Inferior parietal cortex (tissue), 1 donor: ENCODE measurements around the gene BBOF1.
A peak's percentile ranks its signal among the peaks of the same experiment; 100 is the strongest.

Experiments
- DNase-seq: peaks from one replicate; pipeline ENCODE4 v3.0.0-alpha.2; 2016; ENCODE audit errors: extremely low spot score

BBOF1 gene

DNA sequence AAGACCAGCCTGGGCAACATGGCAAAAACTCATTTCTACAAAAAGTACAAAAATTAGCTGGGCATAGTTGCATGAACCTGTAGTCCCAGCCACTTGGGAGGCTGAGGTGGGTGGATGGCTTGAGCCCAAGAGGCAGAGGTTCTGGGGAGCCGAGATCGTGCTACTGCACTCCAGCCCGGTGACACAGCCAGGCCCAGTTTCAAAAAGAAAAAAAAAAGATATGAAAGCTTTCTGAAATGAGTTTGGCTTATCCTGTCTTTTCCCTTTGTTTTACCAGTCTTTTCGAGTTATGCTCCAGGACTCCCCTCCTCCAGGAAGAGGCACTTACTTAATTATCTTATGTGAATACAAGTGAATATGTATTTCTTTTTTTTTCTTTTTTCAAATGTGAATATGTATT, 3.2 kb downstream of the BBOF1 start:
- no peak for DNase-seq

DNA sequence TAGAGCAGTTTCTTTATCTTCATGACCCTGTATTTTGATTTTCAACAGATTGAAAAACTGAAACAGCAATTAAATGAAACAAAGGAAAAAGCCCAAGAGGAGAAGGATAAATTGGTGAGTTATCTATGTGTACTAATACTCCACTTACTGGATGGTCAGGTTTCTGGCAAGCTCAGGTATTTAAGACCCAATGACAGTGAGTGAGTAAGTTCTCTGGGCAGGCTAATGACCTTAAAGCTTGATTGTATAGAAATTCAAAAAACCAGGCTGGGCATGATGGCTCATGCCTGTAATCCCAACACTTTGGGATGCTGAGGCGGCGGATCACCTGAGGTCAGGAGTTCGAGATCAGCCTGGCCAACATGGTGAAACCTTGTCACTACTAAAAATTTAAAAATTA, 10.0 kb downstream of the BBOF1 start:
- no peak for DNase-seq

DNA sequence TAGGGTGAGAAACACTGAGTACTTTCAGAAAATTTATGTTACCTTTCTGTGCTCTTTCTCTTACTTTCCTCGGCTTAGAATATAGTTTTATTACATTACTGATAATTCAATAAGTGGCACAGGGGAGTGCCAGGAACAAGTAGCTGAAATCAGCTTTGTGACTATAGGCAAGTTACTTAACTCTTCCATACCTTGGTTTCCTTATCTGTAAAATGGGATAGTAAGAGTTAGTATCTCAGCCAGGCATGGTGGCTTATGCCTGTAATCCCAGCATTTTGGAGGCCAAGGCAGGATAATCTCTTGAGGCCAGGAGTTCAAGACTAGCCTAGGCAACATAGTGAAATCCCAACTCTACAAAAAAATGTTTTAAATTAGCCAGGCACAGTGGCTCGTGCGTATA, 15.4 kb downstream of the BBOF1 start:
- DNase-seq = no peak

DNA sequence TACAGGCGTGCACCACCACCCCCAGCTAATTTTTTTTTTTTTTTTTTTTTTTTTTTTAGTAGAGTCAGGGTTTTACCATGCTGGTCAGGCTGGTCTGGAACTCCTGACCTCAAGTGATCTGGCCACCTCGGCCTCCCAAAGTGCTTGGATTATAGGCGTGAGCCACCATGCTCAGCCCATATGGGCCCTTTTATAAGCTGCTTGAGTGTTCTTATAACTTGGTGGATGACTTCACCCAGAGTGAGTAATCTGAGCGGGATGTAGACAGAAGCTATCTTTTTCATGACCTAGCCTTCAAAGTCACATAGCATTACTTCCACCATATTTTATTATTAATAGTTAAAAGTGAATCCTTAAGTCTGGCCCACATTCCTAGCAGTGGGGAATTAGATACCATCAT, 16.4 kb downstream of the BBOF1 start:
- DNase-seq = no peak

DNA sequence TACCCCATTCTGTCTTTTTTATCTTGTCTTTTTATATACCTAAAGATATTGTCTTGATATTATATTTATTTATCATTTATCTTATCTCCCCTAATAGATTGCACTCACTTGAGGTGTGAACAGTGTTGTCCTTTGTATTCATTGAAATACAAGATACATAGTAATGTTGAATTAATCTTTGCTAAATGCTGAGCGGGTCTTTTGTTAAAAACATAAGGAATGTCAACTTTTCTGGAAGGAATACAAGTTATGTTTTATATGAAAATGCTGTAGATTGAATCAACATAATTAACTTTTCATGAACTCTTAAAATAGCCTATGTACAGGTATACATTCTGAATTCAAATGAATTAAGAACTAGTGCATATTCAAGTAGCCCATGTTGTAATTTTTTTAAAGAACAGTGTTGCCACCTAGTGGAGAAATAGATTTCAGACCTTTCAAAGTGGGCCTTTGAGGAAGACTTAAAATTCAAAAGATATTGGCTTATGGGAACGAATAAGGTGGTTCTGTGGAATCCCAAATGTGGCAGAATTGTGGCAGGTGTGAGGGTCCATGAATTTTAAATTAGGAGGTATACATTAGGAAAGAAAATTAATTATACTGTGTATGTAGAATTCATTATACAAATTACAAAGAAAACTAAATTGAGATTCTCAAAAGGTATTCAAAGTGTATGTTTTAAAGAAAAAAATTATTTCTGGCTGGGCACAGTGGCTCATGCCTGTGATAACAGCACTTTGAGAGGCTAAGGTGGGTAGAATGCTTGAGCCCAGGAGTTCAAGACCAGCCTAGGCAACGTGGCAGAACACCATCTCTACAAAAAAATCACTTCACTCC, 19.1 kb downstream of the BBOF1 start:
- DNase-seq = peak; percentile 82

DNA sequence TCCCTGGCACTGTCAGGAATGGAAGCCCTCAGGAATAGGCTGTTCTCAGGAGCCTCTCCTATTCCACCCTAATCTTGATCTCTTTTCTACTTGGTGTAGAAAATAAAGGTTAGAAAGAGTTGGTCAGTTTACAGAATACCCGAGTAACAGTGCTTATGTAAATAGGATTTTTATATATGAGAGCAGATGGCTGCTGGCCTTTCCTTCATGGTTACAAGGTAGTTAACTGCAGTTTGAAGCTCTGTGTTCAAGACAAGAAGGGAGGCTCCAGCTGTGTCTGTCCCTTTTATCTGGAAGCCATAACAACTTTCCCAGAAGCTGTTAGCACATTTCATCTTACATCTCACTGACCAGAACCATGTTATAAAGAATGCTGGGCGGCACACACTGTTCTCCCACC, 23.1 kb downstream of the BBOF1 start:
- DNase-seq = no peak

DNA sequence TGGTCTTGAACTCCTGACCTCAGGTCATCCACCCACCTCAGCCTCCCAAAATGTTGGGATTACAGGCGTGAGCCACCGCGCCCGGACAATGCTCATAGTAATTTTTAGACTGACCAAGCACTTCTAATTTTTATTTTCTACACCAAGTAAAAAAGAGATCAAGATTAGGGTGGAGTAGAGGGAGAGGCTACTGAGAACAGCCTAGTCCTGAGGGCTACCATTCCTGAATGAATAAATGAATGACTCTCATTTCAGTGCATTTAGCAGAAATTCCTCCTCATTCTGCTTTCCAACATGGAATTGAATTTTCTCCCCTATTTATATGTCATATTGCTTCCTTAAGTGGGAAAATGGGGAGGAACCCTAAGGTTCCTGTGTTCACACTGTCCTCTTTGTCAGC, 26.4 kb downstream of the BBOF1 start:
- no peak for DNase-seq

DNA sequence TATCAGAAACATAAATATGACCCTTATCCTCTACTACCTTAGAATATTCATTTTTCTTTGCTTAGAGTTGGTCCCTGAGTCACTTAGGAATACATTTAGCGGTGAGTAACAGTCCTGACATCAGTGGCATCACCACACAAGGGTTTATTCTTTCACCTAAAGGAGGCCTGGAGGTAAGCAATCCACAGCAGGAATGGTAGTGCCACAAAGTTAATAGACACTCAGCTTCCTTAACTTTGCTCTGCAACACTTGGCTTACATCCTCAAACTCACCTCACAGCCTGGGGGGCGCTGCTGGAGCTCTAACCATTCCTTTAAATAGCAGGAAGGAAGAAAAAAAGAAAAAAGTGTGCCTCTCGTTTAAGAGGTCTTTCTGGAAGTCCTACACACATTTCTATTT, 29.1 kb downstream of the BBOF1 start:
- DNase-seq = no peak

DNA sequence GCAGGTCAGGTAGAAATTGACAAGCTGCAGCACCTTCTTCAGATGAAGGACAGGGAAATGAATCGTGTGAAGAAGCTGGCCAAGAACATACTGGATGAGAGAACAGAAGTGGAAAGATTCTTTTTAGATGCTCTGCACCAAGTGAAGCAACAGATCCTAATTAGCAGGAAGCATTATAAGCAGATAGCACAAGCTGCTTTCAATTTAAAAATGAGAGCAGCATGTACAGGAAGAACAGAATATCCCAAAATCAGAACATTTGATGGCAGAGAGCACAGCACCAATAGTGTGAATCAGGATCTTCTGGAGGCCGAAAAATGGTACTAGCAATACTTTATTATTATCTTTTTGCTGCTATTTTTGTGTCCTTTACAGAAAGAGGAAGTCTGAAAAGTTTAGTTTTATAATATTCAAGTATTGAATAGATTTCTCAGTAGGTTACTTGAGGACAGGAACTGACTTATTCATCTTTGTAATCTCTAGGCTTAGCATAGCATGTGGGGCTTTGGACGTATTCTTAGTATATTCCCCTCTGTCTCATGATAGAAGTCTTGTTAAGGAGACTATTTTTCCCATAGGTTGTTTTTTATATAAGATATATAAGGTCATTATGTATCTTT, 30.8 kb downstream of the BBOF1 start:
- DNase-seq = peak; percentile 22

DNA sequence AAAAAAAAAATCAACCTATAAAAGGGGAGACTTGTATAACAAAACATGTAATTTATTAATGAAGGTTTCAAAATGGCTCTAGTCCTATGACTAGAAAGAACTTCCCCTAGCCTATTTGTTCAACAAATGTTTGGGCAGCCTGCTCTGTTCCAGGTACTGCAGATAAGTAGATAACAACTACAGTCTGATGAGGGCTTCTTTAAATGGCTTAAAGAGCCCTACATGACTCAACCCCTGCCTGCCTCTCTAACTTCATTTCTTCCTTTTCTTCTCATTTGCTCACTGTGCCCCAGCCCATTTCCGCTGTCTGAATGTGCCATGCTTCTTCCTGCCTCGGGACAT, 43.6 kb downstream of the BBOF1 start:
- no peak for DNase-seq

DNA sequence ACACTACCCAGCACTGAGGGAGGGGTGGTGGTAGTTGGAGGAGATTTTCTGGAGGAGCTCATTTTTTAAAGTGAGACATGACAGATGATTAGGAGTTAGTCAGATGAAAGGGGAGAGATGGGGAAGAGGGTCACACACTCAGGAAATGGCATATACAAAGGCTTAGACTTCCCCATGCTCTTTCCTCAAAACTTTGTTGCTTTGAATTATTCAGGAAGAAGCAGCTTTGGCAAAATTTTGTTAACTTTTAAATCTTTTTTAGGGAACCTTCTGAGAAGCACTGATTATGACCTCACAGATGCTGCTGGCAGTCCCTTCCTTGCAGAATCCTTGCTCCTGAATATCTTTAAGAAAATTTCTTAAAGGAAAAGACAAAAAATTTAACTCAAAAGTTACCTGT, 45.3 kb downstream of the BBOF1 start:
- no peak for DNase-seq

DNA sequence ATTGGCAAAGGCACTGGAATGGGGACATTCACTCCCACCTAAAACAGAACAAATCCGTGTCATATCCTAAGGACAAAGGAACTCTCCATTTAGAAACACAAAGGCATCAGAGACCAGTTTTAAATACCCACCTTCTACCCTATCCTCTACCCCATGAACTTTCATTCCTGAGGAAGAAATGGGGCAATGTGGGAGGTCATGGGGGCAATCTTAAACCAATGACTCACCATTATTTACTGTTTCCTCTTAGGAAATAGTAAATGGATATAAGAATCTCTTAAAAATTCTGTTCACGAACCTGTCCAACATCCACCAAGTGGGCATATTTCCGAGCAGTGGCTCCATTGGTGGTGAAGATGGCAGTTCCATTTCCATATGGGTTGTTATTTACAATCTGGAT, 45.7 kb downstream of the BBOF1 start:
- DNase-seq = no peak

DNA sequence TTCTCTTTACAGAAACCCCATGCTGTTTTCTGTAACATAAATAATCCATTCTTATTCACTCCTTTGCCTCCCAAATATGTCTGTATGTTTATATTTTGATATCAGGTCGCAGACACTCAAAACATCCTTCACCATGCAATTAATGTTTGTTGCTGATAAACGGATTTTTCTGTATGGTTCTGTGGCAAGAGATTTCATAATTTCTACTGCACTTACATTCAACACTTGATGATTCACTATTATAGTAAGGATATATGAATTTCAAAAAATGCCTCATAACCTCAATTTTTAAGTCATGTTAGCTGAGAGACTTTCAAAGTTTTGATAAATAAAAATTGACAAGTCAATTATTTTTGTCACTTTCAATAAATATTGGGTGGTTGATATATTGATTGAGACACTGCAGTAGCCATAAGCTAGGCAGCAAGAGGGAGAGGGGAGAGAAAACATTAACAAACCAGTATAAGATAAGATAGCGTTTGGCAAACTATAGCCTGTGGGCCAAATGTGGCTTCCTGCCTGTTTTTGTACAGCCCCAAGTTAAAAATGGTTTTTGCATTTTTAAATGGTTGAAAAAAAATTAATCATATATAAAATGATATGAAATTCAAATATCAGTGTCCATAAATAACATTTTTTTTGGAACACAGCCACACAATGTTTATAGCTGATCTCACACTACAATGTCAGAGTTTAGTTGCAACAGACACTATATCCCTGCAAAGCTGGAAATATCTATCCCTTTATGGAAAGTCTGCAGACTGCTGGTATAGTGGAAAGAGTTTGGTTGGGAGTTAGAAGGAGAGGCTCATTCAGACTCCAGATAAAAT, 46.8 kb downstream of the BBOF1 start:
- DNase-seq = no peak

DNA sequence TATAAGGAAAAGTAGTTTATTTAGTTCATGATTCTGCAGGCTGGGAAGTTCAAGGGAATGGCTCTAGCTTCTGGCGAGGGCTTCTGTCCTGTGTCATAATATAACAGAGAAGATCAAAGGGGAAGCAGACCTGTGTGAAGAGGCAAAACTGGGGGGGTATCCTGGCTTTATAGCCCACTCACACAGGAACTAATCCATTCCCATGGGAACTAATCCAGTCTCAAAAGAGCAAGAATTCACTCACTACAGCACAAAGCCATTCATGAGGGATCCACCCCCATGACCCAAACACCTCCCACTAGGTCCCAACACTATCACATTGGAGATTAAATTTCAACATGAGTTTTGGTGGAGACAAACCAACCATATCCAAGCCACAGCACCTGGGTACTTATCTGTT, 58.3 kb downstream of the BBOF1 start:
- DNase-seq = no peak

DNA sequence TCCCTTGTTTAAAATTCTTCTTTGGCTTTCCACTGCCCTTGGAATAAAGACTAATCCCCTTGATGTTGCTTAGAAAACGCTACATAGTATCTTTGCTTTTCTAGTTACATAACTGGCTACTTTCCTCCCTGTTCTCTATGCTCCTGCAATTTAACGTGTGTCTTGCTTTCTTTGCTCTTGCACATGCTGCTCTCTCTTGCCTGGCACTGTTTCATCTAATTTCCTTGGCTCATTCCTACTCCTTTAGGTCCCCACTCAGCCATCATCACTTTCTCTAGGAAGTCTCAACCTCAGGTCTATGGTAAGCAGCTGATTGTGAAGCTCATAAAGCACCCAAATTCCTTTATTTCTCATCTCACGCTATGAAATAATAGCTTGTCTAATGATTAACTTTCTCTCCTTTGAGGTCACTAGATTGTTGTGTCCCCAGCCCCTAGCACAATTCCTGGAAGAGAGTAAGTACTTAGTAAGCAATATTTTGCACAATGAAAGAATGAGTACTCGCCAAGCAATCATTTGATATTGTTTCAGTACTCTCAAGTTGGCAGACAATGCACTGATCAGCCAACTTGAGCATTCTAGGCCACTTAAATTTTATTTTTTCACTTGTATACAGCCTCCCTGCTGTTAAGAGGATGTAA, 61.8 kb downstream of the BBOF1 start:
- no peak for DNase-seq

DNA sequence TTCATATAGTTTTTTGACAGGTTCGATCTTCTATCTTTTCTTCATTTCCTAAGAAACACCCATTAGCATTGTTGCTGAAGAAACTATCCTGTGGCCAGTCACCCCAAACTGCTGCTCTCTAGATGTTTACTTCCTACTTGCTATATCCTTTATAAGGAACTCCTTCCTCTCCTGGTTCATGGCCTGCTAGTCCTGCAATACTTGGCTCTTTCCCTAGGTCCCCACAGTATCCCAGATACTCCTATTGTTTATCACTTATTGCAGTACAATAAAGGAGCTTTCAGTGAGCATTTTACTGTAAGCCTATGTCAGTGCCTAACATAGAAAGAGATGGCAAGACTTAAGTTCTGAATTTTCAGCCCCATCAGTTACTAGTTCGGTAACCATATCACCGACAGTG, 62.3 kb downstream of the BBOF1 start:
- no peak for DNase-seq

DNA sequence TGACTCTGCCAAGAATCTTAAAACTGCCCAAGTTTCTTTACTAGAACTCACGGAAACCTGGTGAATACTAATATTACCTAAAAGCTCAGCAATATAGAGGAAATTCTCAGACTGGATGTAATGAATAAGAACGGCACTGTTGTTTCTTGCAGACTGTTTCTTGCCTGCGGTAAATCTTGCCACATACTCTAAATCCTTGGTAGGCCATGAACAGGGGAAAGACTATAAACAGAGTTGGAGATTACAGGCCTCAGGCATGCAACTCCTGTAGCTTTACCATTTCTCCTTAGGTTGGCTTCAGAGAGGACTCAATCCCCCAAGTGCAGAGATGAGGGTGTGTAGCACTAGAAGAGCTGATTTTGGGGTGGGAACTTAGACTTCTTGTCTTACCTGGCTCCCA, 64.0 kb downstream of the BBOF1 start:
- DNase-seq = no peak

DNA sequence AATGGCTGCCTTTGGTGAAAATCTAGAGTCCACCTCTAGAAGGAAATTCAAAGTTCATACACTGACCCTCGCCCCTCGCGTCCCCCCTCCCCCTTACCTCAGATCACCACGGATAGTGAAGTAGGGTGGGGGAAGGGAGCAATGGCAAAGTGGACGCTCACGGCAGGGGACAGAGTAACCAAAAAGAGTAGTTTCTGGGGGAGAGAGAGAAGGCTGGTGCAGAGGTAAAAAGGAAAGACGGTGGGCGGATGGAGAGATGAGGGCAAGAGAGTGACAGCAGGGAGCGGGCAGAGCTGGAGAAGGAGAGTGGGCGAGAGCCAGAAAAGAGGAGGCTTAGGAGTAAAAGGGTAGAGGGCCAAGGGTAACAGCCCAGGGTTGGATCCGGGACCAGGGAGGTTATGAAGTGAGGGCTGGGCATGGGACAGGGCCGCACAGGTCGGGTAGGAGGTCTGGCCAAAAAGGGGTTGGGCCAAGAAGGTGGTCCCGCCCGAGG, 64.7 kb downstream of the BBOF1 start:
- no peak for DNase-seq

DNA sequence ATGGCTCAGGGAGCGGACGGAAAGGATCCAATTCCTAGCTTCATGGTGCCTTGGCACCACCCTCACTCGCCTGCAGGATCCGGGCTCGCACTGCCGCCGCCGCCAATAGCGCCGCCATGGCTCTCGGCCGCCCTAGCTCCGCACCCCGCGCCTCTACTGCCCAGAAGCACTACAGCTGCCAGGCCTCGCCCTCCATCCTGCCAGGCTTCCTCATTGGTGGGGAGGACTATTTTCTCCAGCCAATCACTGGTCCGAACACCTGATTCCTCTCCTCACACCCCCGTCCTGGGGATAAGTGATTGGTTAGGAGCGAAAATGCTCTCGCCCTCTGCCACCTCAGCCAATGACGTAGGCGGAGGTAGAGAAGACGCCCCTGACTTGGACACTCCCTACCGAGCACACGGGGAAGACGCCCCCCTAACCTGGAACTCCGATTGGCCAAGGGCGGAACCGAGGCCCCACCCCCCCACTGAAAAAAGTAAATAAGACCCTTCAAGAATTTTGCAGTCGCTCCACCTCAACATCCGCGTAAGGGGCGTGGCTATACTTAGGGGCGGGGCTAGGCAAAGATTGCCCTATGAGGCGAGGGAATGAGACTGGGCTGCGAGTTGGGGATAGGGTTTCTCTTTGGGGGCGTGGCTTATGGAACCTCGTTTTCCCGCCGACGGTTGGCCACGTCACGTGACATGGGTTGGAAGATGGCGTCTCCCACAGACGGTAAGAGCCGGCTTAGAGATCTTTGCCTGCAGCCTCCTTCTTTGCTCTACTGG, 65.3 kb downstream of the BBOF1 start, which contains the start of the genes ALDH6A1 and LIN52:
ALDH6A1 (minus strand) TSS at position 177 of the 770 bp plus-strand sequence; CDS start at position 118, 59 bp downstream.
LIN52 (plus strand) TSS at position 680 of the 770 bp plus-strand sequence; CDS start at position 699, 19 bp downstream.
- peak; percentile 100 for DNase-seq

DNA sequence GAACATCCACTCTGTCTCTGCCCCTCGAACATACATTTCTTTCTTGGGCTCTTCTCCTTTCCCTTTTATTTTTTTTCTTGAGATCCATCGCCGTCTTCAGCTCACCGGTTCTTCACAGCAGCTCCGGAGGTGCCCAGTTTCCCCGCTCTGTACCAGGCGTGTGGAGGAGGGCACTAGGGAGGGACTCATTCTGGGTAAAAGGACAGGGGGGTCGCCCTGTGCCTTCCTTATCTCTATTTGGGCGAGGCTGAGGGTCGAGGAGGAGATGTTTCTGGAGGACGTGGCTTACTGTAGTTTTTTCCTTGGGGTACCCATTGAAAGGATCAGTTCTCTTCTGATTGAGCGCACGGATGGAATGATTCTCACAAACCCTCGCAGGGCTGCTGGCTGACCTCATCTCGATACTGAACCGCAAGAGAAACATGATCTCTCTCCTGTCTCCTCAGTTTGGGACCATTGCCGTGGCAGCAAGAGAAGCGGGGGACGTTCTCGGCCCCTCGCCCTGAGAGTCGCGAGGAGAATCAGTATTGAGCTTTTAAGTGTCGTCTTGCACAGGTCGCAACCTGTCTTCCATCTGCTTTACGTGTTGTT, 66.0 kb downstream of the BBOF1 start:
- DNase-seq = peak; percentile 5

DNA sequence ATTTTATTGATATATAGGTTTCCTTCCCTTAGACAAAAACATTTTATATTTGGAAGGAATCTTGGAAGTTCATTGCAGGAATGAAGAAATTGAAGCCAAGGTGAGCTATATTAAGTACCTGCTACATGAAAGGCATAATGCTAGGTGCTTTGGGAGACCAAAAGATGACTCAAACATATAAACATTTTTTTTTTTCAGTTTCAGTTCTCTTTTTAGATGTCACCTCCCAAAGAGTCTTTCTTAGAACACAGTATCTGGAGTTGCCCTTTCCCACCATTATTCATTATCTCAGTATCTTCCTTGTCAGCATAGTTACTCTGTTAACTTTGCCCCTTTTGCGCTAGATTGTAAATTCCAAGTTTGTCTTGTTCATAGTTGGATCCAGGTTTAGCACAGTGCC, 66.7 kb downstream of the BBOF1 start:
- no peak for DNase-seq
